HG03469 (cell line): ENCODE results near the gene SEMA3C.

Experiments used
- ATAC-seq: cut with Tn5 transposase; IDR thresholded peaks from one replicate; pipeline ENCODE4 v1.9.1; 2021; ENCODE audit warnings: mild to moderate bottlenecking, moderate library complexity, moderate number of reproducible peaks; ENCODE audit not compliant: unreplicated experiment

SEMA3C gene

GRCh38 chr7:80858141-80858903 lies 60.5 kb downstream of the SEMA3C start:
- ATAC-seq, result no peak

GRCh38 chr7:80856769-80857168 lies 62.1 kb downstream of the SEMA3C start:
- no peak for ATAC-seq

- no peak for ATAC-seq
Measured at GRCh38 chr7:80851896-80852476, 66.9 kb downstream of the SEMA3C start.

- ATAC-seq, result no peak
Measured at GRCh38 chr7:80848841-80849240, 70.0 kb downstream of the SEMA3C start.

GRCh38 chr7:80847895-80848294 lies 71.0 kb downstream of the SEMA3C start:
- ATAC-seq, result no peak

- ATAC-seq, result no peak
Measured at GRCh38 chr7:80847027-80847426, 71.8 kb downstream of the SEMA3C start.

- ATAC-seq, result no peak
Measured at GRCh38 chr7:80844916-80845315, 73.9 kb downstream of the SEMA3C start.

- ATAC-seq, result no peak
Measured at GRCh38 chr7:80843018-80843677, 75.7 kb downstream of the SEMA3C start.

GRCh38 chr7:80842022-80842790 lies 76.6 kb downstream of the SEMA3C start:
- ATAC-seq, result no peak

GRCh38 chr7:80841423-80841955 lies 77.4 kb downstream of the SEMA3C start:
- ATAC-seq, result no peak

- ATAC-seq, result no peak
Measured at GRCh38 chr7:80840681-80841080, 78.2 kb downstream of the SEMA3C start.

- ATAC-seq, result no peak
Measured at GRCh38 chr7:80839855-80840254, 79.0 kb downstream of the SEMA3C start.

- ATAC-seq, result no peak
Measured at GRCh38 chr7:80838643-80839042, 80.2 kb downstream of the SEMA3C start.

- ATAC-seq, result no peak
Measured at GRCh38 chr7:80837345-80837744, 81.5 kb downstream of the SEMA3C start.

- no peak for ATAC-seq
Measured at GRCh38 chr7:80835251-80835650, 83.6 kb downstream of the SEMA3C start.

- ATAC-seq, result no peak
Measured at GRCh38 chr7:80833289-80834268, 85.3 kb downstream of the SEMA3C start.

GRCh38 chr7:80832006-80832405 lies 86.8 kb downstream of the SEMA3C start:
- ATAC-seq, result no peak

- ATAC-seq, result no peak
Measured at GRCh38 chr7:80830584-80831285, 88.1 kb downstream of the SEMA3C start.

GRCh38 chr7:80830010-80830409 lies 88.8 kb downstream of the SEMA3C start:
- no peak for ATAC-seq
